C1 segment of cervical spinal cord (tissue), 14 donors: ENCODE data around the gene CDK5R2.

Experiments used
- DNase-seq, 14 donors: peaks; one replicate each; lab custom pipeline; 2025; lab: John Stamatoyannopoulos, UW

CDK5R2 gene

GRCh38 chr2:219001577-219002394 is 42.3 kb downstream of the CDK5R2 start:
- DNase-seq = no peak

GRCh38 chr2:219002395-219003266 is 43.2 kb downstream of the CDK5R2 start:
- no peak for DNase-seq

DNA sequence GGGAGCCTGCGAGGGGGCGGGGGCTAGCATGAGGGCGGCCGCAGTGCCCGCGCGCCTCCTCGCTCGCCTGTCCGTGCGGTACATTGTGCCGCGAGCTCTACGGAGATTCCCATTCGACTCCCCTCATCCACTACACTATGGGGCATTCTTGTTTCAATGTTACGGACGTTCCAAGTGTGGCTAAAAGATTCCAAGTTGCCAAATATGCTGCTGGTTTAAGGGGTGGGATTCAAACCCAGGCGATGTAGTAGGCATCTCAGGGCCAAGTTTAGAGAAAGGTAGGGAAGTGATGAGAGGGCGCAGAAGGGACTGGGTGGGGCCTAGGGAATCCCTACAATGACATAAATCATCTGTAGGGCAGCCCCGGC is 43.8 kb downstream of the CDK5R2 start:
- DNase-seq = no peak

- no peak for DNase-seq
Measured at GRCh38 chr2:219003979-219004378, 44.5 kb downstream of the CDK5R2 start.

DNA sequence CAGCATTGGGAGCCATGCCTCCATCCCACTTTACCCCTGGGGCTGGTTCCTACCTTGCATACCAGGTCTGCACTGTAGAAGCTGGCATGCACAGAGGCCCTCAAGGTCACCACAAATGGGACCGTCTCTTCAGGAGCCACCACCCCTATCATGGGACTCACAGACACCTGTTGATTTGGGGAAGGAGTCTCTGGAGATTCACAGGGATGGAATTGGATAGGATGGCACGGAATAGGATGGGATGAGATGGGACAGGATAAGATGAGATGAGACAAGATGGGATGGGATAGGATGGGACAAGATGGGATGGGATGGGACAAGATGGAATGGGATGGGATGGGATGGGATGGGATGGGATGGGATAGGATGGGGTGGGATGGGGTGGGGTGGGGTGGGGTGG is 49.8 kb downstream of the CDK5R2 start:
- no peak for DNase-seq

GRCh38 chr2:219010162-219010756 is 50.8 kb downstream of the CDK5R2 start:
- no peak for DNase-seq

DNA sequence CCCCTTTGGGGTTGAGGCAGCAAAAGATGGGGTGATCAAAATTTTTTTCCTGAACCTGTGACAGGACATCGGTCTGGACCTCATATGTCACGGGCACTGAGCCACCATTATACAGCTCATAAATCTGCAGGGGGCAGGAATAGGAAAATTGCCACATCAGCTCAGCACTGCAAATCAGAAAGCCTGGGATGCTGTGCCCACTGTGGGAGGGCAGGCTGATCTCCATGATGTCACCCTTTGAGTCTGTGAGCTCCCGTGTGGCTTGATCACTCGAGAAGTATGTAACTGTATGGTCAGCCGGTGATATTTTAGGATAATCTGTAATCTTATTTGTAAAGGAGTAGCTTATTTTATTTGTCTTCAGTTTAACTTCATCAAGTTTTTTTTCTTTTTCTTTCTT is 51.4 kb downstream of the CDK5R2 start:
- no peak for DNase-seq
